ENCODE measurements around the gene SMURF2. TPM values are rescaled to one million over a fixed set of nuclear protein-coding genes. Genes with fewer than 3 reads are reported as not detected.

Gene SMURF2
- total and polyA plus RNA-seq, 2 of the 4 experiments (the other 2 are of a cell fraction), result 131 to 774 TPM

- H3K23ac ChIP-seq (ENCODE audit: low read depth, low read length), result no peak overlapping the region
- peak overlapping the region; percentile 61 for H3K4ac ChIP-seq (ENCODE audit: low read depth, low read length)
- H4K91ac ChIP-seq (ENCODE audit: insufficient read depth, low read depth, low read length), result peak overlapping the region; percentile 78
- H4K20me1 ChIP-seq (ENCODE audit: insufficient read depth, low read length), result no peaks in the 10 kb centered on the region
- no peak for TF ChIP-seq CEBPB (IDR thresholded peaks at IDR 0.05; ENCODE audit: low read depth, low read length)
- TF ChIP-seq USF2 (IDR thresholded peaks at IDR 0.05; ENCODE audit: low read depth, low read length), result no peak
- no peak for TF ChIP-seq CHD1 (IDR thresholded peaks at IDR 0.05; ENCODE audit: low read depth, low read length)
- no peak for TF ChIP-seq RCOR1 (IDR thresholded peaks at IDR 0.05; ENCODE audit: insufficient replicate concordance, low read length)
- TF ChIP-seq RFX5 (IDR thresholded peaks at IDR 0.05; ENCODE audit: low read depth, low read length), result no peak
- TF ChIP-seq MXI1 (IDR thresholded peaks at IDR 0.05; ENCODE audit: borderline replicate concordance, low read depth, low read length), result no peak
- no peaks in the 10 kb centered on the region for H3K27me3 ChIP-seq (ENCODE audit: control insufficient read depth, insufficient read depth, low read length)
- peak overlapping the region; percentile 91 for H2BK5ac ChIP-seq (ENCODE audit: low read depth, low read length, poor library complexity, severe bottlenecking)
- WGBS, 2 experiments (ENCODE audit: extremely low coverage in 2 of 2, insufficient read length in 1 of 2), result no CpG with 5 or more reads among the region's 2 CpGs
- H2AK9ac ChIP-seq (replicated peaks; ENCODE audit: low read depth, low read length, poor library complexity), result no peak overlapping the region
- no peak overlapping the region for H3K56ac ChIP-seq (ENCODE audit: extremely low read depth, insufficient read depth, low read length)
- H2AK5ac ChIP-seq (ENCODE audit: low read depth, low read length), result peak overlapping the region; percentile 74
- in situ Hi-C loops (cut with MboI; ENCODE audit: low sequenced_read_pairs), result no loop called here
- peak overlapping the region; percentile 78; the same call in 1 of the 2 replicates for H2BK20ac ChIP-seq (ENCODE audit: low read depth, low read length)
- H3K9me3 ChIP-seq (ENCODE audit: control insufficient read depth, insufficient read depth, low read length), result no peaks in the 10 kb centered on the region
- peaks cover 23 to 55% of the 10 kb centered on the region in 2 experiments for H3K79me1 ChIP-seq (ENCODE audit: low read depth in 1 of 2, low read length in 2 of 2)
- ATAC-seq (ENCODE audit: low read depth) (no peak), DNase-seq (no peak)
- peaks cover 15% of the 10 kb centered on the region for H3K9me1 ChIP-seq (ENCODE audit: insufficient read depth, low read length)
- H3K4me1 ChIP-seq (ENCODE audit: control insufficient read depth, insufficient read depth, low read length), result peaks cover 23% of the 10 kb centered on the region
- no peak overlapping the region for H2AFZ ChIP-seq (replicated peaks; ENCODE audit: low read length, poor library complexity)
- H3K27ac ChIP-seq (ENCODE audit: insufficient read depth, low read length), result no peak overlapping the region; the same call in 1 of the 2 replicates
- no TSS peak for BruUV-seq (replicated peaks)
- no peak overlapping the region; the same call in 1 of the 2 replicates for H3K18ac ChIP-seq (ENCODE audit: low read depth, low read length)
- H3K14ac ChIP-seq (replicated peaks; ENCODE audit: low read depth, low read length), result no peak overlapping the region; the same call in 1 of the 2 replicates
- peak overlapping the region; percentile 44; the same call in 1 of the 2 replicates for H4K5ac ChIP-seq (ENCODE audit: low read depth, low read length)
- dilution Hi-C loops (cut with HindIII; ENCODE audit: low sequenced_read_pairs, unreplicated experiment), result no loop called here
- POLR2A ChIA-PET (ENCODE audit: unreplicated experiment), result no interaction called here
- peak overlapping the region; percentile 28 to 81 for H4K8ac ChIP-seq (ENCODE audit: low read depth in 2 of 2, low read length in 2 of 2)
- peak overlapping the region; percentile 99 for H2BK120ac ChIP-seq (ENCODE audit: low read depth, low read length)
- intact Hi-C loops (cut with micrococcal nuclease), result no loop called here
- CTCF ChIA-PET, result no interaction called here
- peak overlapping the region; percentile 86; the same call in 1 of the 3 replicates for H2BK15ac ChIP-seq (ENCODE audit: low read depth, low read length)
- H3K9ac ChIP-seq (ENCODE audit: low read depth, low read length), result no peak overlapping the region
- no peak overlapping the region for H3K4me2 ChIP-seq (ENCODE audit: low read depth, low read length)
- no peak overlapping the region for H3K4me3 ChIP-seq (ENCODE audit: insufficient read depth, low read depth, low read length)
- no peaks in the 10 kb centered on the region for H3K36me3 ChIP-seq (ENCODE audit: control insufficient read depth, insufficient read depth, low read length)
These were observed 24.6 kb upstream of the SMURF2 start for GRCh38 chr17:64686705-64687104.

Data from IMR-90 (cell line).